Choroid plexus epithelial cell (primary cell): ENCODE measurements around the gene MAMLD1.

Experiments used
- DNase-seq: peaks from one replicate; pipeline ENCODE4 v3.0.0-alpha.2; 2010; ENCODE audit warnings: low read depth
- H3K4me3 ChIP-seq: 2 replicates; pipeline ENCODE4 v1.5.1; 2011; ENCODE audit warnings: low read depth, mild to moderate bottlenecking, control low read depth, low read length, moderate library complexity
- TF ChIP-seq, protein P1 (sequence below): conservative IDR thresholded peaks from 2 replicates; pipeline ENCODE4 v1.5.1; 2011; ENCODE audit warnings: low read depth, mild to moderate bottlenecking, control low read depth, inconsistent platforms, low read length, moderate library complexity

Gene MAMLD1

DNA sequence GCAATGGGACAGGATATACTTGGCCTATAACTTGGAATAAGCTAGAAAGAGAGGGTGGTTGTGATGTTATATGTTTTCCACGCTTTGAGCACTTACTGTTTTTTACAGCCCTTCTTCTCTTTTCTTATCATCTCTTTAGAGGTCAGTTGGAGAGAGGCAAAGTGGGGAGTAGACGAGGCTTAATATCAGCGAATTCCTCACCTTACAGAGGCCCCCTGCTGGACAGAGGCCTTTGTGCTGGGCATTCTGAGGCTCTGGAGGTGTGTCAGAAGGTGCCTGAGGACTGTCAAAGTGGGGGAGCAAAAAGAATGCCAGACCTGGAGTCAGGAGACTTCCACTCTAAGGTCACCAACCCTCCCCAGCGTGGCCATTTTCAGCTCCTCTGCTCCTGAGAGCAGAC is 42.5 kb downstream of the MAMLD1 start:
- TF ChIP-seq, protein P1, sequence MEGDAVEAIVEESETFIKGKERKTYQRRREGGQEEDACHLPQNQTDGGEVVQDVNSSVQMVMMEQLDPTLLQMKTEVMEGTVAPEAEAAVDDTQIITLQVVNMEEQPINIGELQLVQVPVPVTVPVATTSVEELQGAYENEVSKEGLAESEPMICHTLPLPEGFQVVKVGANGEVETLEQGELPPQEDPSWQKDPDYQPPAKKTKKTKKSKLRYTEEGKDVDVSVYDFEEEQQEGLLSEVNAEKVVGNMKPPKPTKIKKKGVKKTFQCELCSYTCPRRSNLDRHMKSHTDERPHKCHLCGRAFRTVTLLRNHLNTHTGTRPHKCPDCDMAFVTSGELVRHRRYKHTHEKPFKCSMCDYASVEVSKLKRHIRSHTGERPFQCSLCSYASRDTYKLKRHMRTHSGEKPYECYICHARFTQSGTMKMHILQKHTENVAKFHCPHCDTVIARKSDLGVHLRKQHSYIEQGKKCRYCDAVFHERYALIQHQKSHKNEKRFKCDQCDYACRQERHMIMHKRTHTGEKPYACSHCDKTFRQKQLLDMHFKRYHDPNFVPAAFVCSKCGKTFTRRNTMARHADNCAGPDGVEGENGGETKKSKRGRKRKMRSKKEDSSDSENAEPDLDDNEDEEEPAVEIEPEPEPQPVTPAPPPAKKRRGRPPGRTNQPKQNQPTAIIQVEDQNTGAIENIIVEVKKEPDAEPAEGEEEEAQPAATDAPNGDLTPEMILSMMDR = peak; percentile 44
- H3K4me3 ChIP-seq = no peak overlapping the region
- no peak for DNase-seq

- no peak overlapping the region for H3K4me3 ChIP-seq
- no peak for DNase-seq
- TF ChIP-seq, protein P1 = no peak
Measured at GRCh38 chrX:150406596-150406995, 43.5 kb downstream of the MAMLD1 start.

DNA sequence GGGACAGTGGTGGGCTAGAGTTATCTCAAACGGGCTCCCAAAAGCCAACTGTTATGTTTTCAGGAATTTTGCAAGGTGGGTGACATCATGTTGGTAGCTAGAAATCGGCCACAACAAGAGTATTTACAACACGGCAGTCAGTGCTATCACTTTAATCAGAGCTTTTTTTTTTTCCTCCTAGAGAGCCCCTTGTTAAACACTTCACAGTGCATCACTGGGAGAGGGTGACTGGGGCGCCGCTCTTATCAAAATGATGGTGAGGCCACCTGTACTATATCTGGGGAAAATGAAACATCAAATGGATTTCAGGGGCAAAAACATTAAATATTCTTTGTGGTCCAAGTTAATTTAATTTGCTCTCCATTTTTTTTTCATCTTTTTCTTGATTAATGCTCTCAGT is 44.9 kb downstream of the MAMLD1 start:
- TF ChIP-seq, protein P1 = no peak
- no peak overlapping the region for H3K4me3 ChIP-seq
- DNase-seq = no peak

GRCh38 chrX:150408561-150408960 is 45.4 kb downstream of the MAMLD1 start:
- DNase-seq = no peak
- H3K4me3 ChIP-seq = no peak overlapping the region
- TF ChIP-seq, protein P1 = no peak

GRCh38 chrX:150409486-150409885 is 46.4 kb downstream of the MAMLD1 start:
- TF ChIP-seq, protein P1 = no peak
- DNase-seq = no peak
- H3K4me3 ChIP-seq = no peak overlapping the region

GRCh38 chrX:150409964-150410363 is 46.8 kb downstream of the MAMLD1 start:
- TF ChIP-seq, protein P1 = no peak
- DNase-seq = no peak

GRCh38 chrX:150410513-150410912 is 47.4 kb downstream of the MAMLD1 start:
- no peak overlapping the region for H3K4me3 ChIP-seq
- DNase-seq = no peak
- TF ChIP-seq, protein P1 = no peak

More at GRCh38 chrX:150409964-150410363, 46.8 kb downstream of the MAMLD1 start:
- no peak overlapping the region for H3K4me3 ChIP-seq
